Stimulated activated CD8-positive, alpha-beta memory T cell treated with anti-CD3 and anti-CD28 coated beads, Interleukin-12 subunit alpha, Interleukin-12 subunit beta, amount 100 ng/mL, for 1 hour (primary cell): ENCODE measurements around the gene CYP1B1.

Experiments
- DNase-seq: peaks from one replicate; pipeline ENCODE4 v3.0.0-alpha.2; 2020; ENCODE audit warnings: low read depth

CYP1B1 gene

DNA sequence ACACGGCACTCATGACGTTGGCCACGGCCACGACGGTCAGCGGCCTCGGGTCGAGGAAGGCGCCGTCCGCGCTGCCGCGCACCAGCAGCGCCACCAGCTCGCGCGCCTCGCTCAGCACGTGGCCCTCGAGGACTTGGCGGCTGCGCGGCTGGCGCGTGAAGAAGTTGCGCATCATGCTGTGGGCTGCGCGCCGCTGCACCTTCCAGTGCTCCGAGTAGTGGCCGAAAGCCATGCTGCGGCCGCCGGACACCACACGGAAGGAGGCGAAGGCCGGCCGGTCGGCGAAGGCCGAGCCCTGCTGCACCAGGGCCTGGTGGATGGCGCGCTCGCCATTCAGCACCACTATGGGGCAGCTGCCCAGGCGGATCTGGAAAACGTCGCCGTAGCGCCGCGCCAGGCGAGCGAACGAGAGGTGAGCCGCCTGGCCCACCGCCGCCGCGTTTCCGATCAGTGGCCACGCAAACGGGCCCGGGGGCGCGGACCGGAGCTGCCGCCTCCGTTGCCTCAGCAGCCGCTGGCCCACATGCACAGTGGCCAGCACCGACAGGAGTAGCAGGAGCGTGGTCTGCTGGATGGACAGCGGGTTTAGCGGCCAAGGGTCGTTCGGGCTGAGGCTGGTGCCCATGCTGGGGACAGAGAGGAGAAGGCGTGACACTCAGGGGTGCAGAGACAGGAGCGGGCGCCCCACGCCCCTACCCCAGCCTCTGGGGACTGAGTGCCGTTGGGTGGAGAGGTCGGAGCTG lies 1.0 kb downstream of the CYP1B1 start:
- no peak for DNase-seq

DNA sequence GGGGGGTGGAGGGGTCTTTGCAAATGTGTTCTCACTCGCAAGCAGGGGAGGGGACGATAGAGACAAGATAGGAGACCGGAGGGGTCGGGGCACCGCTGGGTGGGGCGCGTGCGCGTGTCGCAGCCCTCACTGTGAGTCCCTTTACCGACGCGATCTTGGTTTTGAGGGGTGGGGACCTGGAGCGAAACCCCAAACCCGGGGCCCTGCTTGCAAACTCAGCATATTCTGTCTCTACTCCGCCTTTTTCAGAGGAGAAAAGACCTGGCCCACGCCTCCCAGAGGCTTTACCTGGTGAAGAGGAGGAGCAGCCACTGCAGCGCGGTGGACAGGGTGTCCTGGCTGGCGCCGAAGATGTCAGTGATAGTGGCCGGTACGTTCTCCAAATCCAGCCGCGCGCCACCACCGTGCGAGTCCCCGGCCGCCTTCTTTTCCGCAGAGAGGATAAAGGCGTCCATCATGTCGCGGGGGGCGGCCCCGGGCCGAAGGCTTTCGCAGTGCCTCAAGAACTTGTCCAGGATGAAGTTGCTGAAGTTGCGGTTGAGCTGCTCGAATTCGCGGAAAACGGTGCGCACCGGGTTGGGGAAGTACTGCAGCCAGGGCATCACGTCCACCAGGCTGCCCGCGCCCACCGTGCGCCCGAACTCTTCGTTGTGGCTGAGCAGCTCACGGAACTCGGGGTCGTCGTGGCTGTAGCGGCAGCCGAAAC lies 1.7 kb downstream of the CYP1B1 start:
- DNase-seq, result no peak

DNA sequence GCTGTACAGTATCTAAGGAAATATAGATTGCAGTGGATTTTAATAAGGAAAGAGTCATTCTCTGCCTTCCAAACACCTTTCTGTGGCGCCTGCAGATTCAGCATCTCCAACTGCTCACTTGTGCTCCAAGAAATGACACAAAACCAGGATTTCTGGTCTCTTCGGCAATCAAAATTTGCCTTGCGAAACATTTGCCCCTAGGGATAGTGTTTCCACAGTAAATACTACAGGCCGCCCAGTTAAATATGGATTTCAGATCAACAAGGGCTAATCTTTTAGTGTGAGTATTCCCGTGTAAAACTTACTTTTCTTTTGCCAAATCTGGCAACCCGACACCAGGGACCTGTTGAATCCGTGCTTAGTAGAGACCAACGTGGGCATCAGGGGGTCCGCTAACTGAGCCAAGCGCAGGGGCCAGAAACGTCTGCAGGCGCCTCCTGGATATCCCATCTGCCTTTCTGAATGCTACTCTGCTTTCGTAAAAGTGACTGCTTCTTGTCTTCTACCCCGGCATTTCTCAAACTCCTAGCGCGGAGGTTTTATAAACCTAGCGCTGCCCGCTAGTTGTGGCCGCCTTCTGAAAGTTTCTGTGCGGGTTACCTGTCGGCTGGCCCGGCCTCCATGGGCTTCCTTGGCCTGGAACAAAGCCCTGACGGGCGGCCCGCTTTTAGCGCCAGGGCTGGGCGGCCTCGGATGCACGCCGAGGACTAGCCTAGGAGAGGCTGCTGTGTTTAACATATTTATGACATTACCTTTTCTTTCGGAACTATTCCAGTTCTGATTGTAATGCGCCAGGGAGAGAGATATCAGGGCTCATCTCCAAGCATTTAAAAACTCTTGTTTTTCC lies 2.5 kb downstream of the CYP1B1 start:
- DNase-seq, result no peak

DNA sequence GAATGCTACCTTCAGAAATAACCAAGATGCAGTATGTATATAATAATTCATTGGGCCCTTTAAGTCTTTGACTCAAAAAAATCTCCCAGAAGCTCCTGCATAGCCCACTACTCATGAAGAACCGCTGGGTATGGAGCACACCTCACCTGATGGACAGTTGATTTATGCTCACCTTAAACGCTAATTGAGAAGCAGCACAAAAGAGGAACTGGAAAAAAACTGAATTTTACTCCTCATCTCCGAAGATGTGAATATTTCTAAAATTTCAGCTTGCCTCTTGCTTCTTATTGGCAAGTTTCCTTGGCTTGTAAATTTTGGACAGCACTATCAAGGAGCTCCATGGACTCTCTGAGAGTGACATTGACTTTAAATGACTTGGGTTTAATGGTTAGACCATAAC lies 5.5 kb downstream of the CYP1B1 start:
- DNase-seq, result no peak

DNA sequence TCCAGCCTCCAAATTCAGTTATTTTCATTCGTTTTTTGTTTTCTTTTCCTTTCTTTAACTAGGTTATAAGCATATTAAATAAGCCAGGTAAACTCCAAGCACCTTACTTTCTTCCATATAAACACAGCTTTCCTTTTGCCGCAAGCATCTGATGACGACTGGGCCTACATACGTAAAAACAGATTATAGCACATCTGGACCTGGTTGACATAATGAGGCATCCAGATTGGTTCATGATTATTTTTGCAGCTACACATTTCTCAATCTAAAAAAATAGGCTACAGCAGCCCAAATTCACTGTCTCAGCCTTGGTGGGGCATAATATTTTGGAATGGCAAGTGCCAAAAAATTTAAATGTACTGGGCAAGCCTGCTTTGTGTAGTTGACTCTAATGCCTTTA lies 7.7 kb downstream of the CYP1B1 start:
- DNase-seq, result no peak

DNA sequence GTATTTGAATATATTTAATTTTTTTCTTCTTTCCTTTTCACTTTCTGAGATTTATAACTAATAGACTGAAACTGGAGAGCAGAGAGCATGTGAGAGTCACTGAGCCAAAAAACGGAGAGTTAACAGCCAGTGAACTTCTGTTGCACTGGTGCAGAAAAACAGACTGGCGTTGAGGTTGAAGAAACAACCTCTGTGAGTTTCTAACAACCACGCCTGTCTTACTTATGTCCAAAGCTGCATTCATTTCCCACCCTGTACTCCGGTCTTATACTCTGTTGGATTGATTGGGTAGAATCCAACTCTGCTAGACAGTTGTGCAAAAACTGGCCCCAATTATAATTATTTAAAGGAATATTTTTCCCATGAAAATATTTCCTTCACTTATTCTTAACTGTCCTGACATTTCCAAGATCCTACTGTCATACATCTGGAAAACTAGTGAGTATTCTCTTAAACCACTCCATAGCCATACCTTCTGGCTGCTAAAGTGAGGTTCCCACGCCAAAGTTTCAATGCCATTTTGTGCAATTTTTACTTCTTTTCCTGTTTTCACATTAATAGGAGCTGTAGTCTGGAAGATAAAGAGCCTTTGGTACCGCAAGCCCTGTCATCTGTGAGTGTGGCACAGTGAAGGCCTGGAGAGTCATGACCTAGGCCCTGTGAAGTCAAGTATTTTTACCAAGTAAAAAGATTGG lies 9.4 kb downstream of the CYP1B1 start:
- DNase-seq, result no peak

DNA sequence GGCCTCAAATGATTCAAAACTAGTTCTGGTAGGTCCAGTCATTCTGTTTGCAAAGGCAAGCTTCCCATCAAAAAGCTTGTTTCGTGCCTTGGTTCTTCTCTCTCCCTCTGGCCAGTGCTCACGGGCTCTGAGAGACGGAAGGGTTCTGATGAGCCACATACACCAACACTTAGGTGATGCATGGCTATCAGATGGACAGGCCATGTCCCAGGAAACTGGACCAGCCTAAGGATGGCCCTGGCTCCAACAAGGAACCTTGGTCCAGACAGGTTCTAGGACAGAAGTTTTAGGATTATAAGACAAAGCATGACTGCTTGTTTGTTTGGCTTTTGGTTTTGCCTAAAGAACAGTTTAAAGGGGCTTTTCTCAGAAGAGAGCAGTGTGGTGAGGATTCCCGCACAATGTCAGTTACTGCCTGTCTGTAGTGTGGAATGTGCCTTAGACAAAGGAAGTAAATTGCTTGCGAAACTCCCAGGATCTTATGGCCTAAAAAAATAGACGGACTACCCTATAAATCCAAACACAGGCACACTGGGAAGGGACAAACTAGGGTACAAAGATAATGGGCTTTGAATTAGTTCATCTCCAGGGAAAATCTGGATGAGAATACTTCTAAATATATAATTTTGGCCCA lies 10.3 kb downstream of the CYP1B1 start:
- DNase-seq, result no peak

DNA sequence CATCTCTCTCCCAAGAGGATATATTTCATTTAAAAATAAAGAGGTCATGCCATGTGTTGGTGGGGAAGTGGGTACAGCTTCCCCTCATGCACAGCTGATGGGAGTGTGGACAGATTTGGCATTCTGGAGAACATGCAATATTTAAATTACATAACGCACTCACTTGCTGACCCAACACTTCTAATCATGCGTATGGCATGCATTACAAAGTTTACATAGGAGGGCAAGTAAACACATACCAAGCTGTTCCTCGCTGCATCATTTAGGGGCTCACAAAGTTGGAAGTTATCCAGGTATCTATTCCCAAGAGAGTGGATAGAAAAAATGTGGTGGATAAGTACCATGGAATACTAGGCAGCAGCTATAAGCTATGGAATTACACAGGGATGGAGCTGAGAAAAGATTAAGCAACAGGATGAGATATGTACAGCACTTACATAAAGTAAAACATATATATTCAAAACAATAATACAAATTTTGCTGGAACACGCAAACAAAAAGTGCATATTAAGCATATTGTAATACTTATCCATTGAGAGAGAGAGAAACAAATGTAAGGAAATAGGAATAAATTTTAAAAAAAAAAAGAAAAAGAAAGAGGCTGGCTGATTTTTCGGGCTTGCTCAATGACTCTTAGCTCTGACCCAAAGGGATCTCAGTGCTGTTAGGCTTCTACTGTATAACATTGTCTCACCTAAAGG lies 11.0 kb downstream of the CYP1B1 start:
- no peak for DNase-seq

DNA sequence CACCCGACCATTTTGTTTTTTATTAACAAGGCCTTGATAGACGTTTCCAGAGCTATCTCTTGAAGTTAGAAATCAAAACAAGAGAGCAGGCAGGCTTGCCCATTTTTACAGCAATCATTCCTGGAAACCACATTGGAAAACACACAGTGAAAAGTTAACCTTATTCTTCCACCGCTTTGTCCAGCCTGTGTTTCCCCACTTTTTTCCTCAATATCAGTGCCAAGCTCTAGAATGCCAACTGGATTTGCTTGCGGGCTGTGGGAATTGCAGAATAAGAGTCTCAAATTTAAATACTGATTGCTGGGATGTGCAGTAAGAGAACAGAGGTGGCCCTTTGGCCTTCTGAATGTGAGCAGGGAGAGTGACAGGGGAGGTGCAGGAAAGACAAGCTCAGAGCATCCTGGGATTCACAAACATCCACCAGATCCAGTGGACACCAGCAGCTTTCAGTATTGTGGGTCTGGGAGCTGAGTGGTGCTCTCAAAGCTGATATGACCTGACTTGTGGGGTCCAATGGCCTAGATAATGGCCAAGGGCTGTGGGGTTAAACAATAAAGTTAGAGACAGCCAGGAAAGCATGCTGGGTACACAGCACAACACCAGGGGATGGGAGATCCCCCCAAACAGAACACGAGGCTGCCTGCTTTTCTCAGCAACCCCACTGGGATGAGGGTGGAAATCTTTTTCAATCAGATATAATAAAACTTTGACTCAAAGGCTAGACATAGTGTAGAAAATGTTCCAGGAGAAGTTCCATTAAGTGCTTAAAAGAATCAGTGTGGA lies 15.5 kb downstream of the CYP1B1 start:
- no peak for DNase-seq

DNA sequence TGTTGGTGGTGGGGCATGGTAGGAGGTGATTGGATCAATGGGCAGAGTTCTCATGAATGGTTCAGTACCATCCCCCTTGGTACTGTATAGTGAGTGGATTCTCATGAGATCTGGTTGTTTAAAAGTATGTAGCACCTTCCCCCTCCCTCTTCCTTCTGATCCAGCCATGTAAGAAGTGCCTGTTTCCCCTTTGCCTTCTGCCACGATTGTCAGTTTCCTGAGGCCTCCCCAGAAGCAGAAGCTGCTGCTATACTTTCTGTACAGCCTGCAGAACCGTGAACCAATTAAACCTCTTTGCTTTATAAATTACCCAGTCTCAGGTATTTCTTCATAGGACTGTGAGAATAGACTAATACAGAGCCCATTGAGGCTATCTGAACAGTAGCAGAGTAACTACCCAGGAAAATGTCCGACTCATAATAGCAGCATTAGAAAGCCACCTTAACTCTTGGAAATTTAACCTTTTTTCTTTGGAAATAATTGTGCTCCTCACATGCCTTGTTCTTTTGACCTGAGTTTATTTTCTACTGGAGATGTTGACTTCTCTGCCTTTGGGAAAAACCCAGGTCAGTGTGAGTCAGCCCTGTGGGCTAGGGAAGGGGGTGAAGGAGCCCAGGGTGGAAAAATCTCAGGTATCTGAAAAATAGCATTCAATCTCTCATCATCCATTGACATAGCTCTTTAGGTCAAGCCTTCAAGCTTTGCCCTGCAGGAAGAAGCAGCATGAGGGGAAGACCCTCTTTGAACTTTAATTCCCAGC lies 18.1 kb downstream of the CYP1B1 start:
- no peak for DNase-seq

DNA sequence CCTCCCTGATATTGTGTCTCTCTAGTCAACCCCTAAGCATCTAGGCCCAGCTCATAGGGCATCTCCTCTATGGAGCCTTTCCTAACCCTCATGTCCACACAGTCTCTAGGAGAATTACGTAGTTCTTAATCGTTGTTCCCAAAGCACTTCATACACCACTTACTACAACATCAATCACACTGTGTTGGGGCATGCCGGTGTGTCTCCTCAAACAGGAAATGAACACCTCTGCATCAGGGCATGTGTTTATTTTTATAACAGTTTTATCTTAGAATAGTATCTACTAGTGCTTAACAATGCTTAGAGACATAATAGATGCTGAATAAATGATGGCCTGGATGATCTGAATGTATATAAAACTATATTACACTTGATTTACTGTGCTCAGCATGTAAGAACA lies 19.7 kb downstream of the CYP1B1 start:
- DNase-seq, result no peak

DNA sequence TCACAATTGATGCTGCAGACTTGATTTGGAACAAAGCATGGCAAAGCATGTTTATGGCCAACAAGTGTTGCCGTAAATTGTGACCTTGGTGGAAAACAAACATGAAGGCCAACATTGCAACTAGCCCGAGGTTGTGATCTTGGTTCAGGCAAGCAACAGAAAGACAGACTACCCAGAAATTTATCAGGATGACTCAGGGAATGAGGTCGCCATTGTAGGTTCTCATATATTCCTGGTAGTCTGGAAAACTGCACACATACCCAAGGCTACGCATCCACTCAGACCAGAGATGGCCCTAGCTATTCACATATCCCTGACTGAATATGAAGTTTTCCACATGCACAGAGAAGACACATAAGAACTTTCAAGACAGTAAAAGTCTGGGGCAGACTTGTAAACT lies 30.1 kb downstream of the CYP1B1 start:
- no peak for DNase-seq

DNA sequence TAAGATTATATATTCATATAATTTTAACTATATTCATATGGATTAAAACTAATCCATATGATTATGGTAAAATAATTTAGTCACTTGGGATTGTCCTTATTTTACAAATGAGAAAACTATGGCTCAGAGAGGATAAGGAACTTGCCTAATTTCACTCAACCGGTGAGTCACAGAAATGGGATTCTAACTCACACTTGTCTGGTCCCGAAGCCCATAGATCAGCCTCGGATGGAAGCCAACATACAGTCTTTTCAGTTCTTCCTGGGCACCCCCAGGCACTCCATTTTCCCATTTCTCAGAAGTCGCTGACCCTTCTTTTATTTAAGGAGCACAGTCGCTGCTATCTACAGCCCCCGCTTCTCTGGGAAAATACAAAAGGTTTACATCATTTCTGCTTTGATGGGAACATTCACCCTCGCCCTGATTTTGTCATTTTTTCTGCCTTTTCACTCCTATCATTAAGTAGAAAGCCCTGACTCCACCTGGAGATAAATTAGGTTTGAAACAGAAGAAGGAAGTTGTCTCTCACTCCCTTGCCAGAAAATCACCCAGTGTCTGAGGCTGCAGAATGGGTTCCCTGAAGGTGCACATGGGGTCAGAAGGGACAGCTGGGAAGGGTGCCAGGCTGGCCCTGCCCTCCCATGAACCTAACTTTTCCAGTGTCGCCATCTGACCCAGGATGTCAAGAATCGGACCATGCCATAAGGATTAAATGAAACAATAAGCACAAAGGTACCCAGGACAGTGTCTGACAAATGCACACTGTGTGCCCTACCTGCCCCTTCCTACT lies 36.6 kb downstream of the CYP1B1 start:
- no peak for DNase-seq

DNA sequence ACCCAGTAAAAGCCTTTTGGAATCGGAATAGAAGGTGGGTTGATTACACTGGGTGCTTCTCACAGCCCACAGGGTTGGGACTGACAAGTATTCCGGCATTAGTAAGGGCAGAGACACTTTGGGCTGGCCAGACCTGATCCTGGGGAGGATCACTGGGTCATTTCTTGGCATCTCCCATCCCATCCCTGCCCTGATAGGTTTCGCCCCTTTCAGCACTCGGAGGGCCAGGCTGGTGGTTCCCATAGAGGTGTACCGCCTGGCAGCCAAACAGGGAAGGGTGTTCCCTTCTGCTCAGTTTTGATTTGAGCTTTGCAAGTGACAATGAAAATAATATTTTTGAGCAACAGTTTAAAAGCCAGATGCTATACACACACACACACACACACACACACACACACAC lies 37.3 kb downstream of the CYP1B1 start:
- DNase-seq, result no peak

DNA sequence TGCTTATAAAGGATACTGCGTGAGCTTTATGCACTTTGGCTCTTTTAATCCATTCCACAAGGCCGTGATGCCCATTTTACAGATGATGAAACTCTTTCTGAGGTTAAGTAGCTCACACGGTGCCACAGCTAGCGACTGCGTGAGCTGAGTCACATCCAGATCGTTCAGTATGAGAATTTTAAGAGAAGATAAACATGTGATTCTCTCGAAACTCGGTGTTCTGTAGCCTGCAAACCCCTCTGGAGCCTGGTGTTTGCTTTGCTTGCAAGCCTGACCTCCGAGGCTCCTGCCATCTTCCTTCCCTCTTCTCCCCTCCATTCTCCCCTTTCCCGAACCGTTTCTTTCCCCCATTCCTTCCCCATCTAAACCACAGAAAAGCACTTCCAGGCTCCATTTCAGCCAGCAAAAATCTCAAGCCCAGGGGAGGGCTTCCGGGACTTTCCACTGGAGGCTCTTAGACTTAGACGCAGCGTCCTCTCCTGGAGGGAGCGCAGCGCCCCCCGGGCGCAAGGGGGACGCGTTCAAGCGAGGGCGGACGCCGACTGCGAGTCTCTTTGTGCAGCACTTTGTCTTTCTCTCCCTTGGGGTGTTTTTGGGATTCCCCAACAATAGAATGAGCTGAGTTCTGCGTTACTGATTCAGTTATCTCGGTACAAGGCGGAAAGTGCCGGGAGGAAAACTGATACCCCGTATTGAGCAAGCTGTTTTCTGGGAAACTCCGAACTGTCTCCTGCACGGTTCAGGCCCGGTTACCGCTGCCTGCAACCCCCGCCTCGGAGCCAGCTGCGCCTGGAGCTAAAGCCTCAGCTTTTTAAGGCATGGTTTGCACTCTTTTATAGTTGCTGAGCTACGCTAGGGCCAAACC lies 38.0 kb downstream of the CYP1B1 start:
- no peak for DNase-seq

DNA sequence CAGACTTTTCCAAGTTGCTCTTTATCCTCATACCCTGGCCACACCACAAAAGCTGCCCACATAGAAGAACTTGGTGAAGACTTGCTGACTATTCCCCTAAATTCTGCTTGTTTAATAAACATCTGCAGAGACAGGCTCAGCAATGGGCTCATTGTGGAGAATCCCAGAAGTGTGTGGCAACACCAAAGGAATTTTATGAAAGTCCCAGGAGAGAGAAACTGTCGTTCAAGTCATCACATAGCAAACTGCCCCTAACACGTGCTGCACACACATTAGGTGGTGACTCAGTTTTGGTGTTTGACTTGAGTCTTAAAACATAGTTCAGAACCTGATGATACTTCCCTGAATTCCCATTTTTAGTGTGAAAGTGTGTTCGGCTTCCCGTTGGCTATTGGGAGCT lies 38.6 kb downstream of the CYP1B1 start:
- no peak for DNase-seq

DNA sequence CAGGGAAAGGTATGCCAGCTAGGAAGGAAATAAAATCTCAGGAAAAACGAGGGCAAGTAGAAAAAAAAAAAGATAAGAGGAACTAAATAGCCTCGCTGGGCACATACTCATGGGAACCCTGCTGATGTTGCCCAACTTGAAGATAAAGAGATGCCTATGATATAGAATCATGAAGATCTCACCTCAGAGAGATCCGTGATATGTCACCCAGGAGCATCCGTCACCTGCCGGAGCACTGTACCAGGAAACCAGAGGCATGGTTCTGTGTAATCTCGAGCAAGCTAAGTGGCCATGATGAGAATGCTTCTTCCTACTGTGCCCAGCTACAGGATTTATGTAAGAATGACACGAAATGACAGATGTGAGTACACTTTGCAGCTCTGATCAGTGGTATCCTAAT lies 40.0 kb downstream of the CYP1B1 start:
- no peak for DNase-seq

DNA sequence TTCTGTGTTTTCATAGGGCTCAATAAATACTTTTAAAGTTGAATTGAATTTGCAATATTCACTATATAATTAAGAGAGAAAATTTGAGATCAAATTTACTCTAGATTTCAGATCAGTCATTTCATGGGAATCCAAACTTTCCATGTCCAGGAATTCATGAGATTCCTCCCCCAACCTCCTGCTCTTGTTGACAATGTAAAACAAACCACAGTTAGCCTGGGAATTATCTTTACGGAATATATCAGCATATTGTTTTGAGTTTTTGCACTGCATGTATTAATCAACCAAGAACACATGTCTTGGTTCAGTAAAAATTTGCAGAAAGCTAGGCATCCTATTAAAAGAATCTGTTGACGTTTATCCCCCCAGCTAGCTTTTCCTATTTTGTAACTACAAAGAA lies 42.3 kb downstream of the CYP1B1 start:
- DNase-seq, result no peak
